ENCODE results near the gene SHC4. TPM values are rescaled to one million over a fixed set of nuclear protein-coding genes. Genes with fewer than 3 reads are reported as not detected.

Gene SHC4
- total and polyA plus RNA-seq, 2 of the 13 experiments (the other 11 are each of a cell fraction or from before 2014, with no cell fraction given), result 0.04 TPM; not detected in 1

DNA sequence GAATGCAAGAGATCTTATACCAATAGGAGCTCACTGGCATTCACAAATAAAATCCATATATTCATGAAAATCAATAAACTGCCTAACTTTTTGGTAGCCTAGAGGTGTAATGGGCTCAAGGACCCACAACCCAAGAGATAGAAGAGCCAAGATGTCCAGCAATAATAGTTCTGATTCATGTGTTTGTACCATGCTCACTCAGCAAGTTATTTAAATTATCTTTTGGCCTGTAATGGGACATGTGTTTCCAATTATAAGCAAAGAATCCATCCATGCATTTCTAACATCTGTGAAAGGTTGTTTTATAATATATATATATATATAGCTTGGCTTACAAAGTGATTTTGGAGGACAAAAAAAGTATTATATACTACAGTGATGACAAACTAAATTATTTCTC lies 29.7 kb upstream of the SHC4 start:
- no peak for FAIRE-seq
- no TSS peak for BruUV-seq (replicated peaks)
- H3K36me3 ChIP-seq (replicated peaks in 1 of 2; ENCODE audit: control insufficient read depth in 1 of 2, insufficient read depth in 2 of 2, low read length in 2 of 2), result peaks cover 4 to 51% of the 10 kb centered on the region in 2 experiments; a peak in 4 of 5 replicates
- H3K4me1 ChIP-seq (ENCODE audit: insufficient read depth, low read length), result no peaks in the 10 kb centered on the region
- no peaks in the 10 kb centered on the region for H4K20me1 ChIP-seq (ENCODE audit: insufficient read depth, low read length)
- H3K4me3 ChIP-seq (replicated peaks in 1 of 3; ENCODE audit: insufficient read depth in 1 of 3, low read depth in 2 of 3, low read length in 3 of 3), result no peak overlapping the region
- intact Hi-C loops (cut with micrococcal nuclease; ENCODE audit: unreplicated experiment), result no loop called here
- ChIA-PET CTCF (ENCODE audit: low intra/inter-chr PET ratio, low total read pairs) (no interaction called here), POLR2A (no interaction called here)
- no peak overlapping the region for H2AFZ ChIP-seq (ENCODE audit: low read length)
- H3K27ac ChIP-seq (ENCODE audit: extremely low read length, insufficient read depth, low read length), result no peak overlapping the region
- H3K27me3 ChIP-seq (ENCODE audit: control insufficient read depth in 1 of 2, insufficient read depth in 2 of 2, low read length in 2 of 2), result no peaks in the 10 kb centered on the region
- H3K4me2 ChIP-seq (ENCODE audit: low read depth, low read length), result no peak overlapping the region
- in situ Hi-C loops (cut with HindIII; ENCODE audit: extremely low pct_ligation_motif_present, low pct_unique_long_range_greater_than_20kb), result no loop called here
- H3K9ac ChIP-seq (ENCODE audit: insufficient read depth, low read depth, low read length), result no peak overlapping the region
- no peak for TF ChIP-seq ZNF510 (CRISPR knock-in tag; IDR thresholded peaks at IDR 0.05; ENCODE audit: low read depth)
- no peak for TF ChIP-seq ZNF451 (CRISPR knock-in tag; IDR thresholded peaks at IDR 0.05)
- no peak for TF ChIP-seq WIZ (CRISPR knock-in tag; IDR thresholded peaks at IDR 0.05)
- TF ChIP-seq HES4 (CRISPR knock-in tag; IDR thresholded peaks at IDR 0.05; ENCODE audit: borderline replicate concordance), result no peak
- TF ChIP-seq IKZF4 (CRISPR knock-in tag; IDR thresholded peaks at IDR 0.05; ENCODE audit: borderline replicate concordance, low read depth, not compliant biosample characterization), result no peak
- TF ChIP-seq GTF2F1 (IDR thresholded peaks at IDR 0.05; ENCODE audit: low read length), result no peak
- no peak for TF ChIP-seq ZNF782 (CRISPR knock-in tag; IDR thresholded peaks at IDR 0.05; ENCODE audit: borderline replicate concordance)
- TF ChIP-seq, protein P1, sequence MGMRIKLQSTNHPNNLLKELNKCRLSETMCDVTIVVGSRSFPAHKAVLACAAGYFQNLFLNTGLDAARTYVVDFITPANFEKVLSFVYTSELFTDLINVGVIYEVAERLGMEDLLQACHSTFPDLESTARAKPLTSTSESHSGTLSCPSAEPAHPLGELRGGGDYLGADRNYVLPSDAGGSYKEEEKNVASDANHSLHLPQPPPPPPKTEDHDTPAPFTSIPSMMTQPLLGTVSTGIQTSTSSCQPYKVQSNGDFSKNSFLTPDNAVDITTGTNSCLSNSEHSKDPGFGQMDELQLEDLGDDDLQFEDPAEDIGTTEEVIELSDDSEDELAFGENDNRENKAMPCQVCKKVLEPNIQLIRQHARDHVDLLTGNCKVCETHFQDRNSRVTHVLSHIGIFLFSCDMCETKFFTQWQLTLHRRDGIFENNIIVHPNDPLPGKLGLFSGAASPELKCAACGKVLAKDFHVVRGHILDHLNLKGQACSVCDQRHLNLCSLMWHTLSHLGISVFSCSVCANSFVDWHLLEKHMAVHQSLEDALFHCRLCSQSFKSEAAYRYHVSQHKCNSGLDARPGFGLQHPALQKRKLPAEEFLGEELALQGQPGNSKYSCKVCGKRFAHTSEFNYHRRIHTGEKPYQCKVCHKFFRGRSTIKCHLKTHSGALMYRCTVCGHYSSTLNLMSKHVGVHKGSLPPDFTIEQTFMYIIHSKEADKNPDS (CRISPR knock-in tag; IDR thresholded peaks at IDR 0.05), result no peak
- TF ChIP-seq KDM4B (CRISPR knock-in tag; IDR thresholded peaks at IDR 0.05), result no peak
- TF ChIP-seq, protein P2, sequence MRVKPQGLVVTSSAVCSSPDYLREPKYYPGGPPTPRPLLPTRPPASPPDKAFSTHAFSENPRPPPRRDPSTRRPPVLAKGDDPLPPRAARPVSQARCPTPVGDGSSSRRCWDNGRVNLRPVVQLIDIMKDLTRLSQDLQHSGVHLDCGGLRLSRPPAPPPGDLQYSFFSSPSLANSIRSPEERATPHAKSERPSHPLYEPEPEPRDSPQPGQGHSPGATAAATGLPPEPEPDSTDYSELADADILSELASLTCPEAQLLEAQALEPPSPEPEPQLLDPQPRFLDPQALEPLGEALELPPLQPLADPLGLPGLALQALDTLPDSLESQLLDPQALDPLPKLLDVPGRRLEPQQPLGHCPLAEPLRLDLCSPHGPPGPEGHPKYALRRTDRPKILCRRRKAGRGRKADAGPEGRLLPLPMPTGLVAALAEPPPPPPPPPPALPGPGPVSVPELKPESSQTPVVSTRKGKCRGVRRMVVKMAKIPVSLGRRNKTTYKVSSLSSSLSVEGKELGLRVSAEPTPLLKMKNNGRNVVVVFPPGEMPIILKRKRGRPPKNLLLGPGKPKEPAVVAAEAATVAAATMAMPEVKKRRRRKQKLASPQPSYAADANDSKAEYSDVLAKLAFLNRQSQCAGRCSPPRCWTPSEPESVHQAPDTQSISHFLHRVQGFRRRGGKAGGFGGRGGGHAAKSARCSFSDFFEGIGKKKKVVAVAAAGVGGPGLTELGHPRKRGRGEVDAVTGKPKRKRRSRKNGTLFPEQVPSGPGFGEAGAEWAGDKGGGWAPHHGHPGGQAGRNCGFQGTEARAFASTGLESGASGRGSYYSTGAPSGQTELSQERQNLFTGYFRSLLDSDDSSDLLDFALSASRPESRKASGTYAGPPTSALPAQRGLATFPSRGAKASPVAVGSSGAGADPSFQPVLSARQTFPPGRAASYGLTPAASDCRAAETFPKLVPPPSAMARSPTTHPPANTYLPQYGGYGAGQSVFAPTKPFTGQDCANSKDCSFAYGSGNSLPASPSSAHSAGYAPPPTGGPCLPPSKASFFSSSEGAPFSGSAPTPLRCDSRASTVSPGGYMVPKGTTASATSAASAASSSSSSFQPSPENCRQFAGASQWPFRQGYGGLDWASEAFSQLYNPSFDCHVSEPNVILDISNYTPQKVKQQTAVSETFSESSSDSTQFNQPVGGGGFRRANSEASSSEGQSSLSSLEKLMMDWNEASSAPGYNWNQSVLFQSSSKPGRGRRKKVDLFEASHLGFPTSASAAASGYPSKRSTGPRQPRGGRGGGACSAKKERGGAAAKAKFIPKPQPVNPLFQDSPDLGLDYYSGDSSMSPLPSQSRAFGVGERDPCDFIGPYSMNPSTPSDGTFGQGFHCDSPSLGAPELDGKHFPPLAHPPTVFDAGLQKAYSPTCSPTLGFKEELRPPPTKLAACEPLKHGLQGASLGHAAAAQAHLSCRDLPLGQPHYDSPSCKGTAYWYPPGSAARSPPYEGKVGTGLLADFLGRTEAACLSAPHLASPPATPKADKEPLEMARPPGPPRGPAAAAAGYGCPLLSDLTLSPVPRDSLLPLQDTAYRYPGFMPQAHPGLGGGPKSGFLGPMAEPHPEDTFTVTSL (CRISPR knock-in tag; IDR thresholded peaks at IDR 0.05; ENCODE audit: borderline replicate concordance), result no peak
- H3K9me3 ChIP-seq (ENCODE audit: low read length), result no peaks in the 10 kb centered on the region
- no peak for DNase-seq (ENCODE audit: low spot score)
- no peak for ATAC-seq
- H3K79me2 ChIP-seq (ENCODE audit: insufficient read depth, low read length), result no peaks in the 10 kb centered on the region
